PC-3 (cell line): ENCODE results near the gene TAS2R19. TPM values are rescaled to one million over a fixed set of nuclear protein-coding genes. Genes with fewer than 3 reads are reported as not detected.
"Not testable (repeated sequence)": the region's sequence is repeated elsewhere in the genome, so short reads cannot be mapped to it uniquely, and the experiment has no call there.

Experiments used
- ATAC-seq: fragments of 200-7000 bp; cut with Tn5 transposase; 2 replicates; pipeline ENCODE4 v1.9.1; 2020; ENCODE audit warnings: mild to moderate bottlenecking, moderate library complexity
- BruUV-seq: library from RNA; stranded (reverse); fragments of 400-500 nt; replicated peaks from 2 replicates; lab custom pipeline; 2021; lab: Mats Ljungman, UMichigan
- CTCF ChIA-PET: fragments of 300-600 bp; sonication (Branson Sonifier 250); formaldehyde crosslinking; loops from one replicate; lab custom pipeline; 2022; ENCODE audit warnings: antibody characterized with exemption; lab: Charles Lee
- POLR2A ChIA-PET: fragments of 300-600 bp; sonication (Branson Sonifier 250); formaldehyde crosslinking; loops from one replicate; lab custom pipeline; 2022; ENCODE audit warnings: antibody characterized with exemption; ENCODE audit not compliant: unreplicated experiment; lab: Charles Lee
- DNase-seq: peaks from one replicate; pipeline ENCODE4 v3.0.0-alpha.2; 2015
- H2AFZ ChIP-seq: fragments of 300-600 bp; sonication (generic); 2 replicates; pipeline ENCODE4 v1.6.0; 2016; ENCODE audit warnings: antibody characterized with exemption, low read length
- H3F3A ChIP-seq: fragments of 300-600 bp; sonication (generic); one replicate; pipeline ENCODE4 v1.6.0; 2017; ENCODE audit warnings: antibody characterized with exemption, low read length, control low read depth, mild to moderate bottlenecking; ENCODE audit not compliant: unreplicated experiment
- H3K27ac ChIP-seq: fragments of 300-600 bp; sonication (generic); 2 replicates; pipeline ENCODE4 v1.5.1; 2016; ENCODE audit warnings: mild to moderate bottlenecking, low read length
- H3K27me3 ChIP-seq: fragments of 300-600 bp; sonication (generic); 2 replicates; pipeline ENCODE4 v1.6.1; 2016; ENCODE audit warnings: low read length, mixed read lengths
- H3K36me3 ChIP-seq: fragments of 300-600 bp; sonication (generic); 2 replicates; pipeline ENCODE4 v1.6.1; 2016; ENCODE audit warnings: low read depth, mixed run types, low read length, mixed read lengths
- H3K4me1 ChIP-seq: fragments of 300-600 bp; sonication (generic); 2 replicates; pipeline ENCODE4 v1.5.1; 2016; ENCODE audit warnings: low read length; ENCODE audit not compliant: insufficient read depth
- H3K4me2 ChIP-seq: fragments of 300-600 bp; sonication (generic); 2 replicates; pipeline ENCODE4 v1.6.0; 2016; ENCODE audit warnings: low read length
- H3K4me3 ChIP-seq: fragments of 300-600 bp; sonication (generic); 2 replicates; pipeline ENCODE4 v1.5.1; 2016; ENCODE audit warnings: mild to moderate bottlenecking, low read length, mixed read lengths
- H3K79me2 ChIP-seq: fragments of 300-600 bp; sonication (generic); 2 replicates; pipeline ENCODE4 v1.6.1; 2017; ENCODE audit warnings: low read length, mixed read lengths
- H3K9ac ChIP-seq: fragments of 300-600 bp; sonication (generic); 2 replicates; pipeline ENCODE4 v1.6.0; 2016; ENCODE audit warnings: mild to moderate bottlenecking, low read length
- H3K9me2 ChIP-seq: fragments of 300-600 bp; sonication (generic); replicated peaks from 2 replicates; pipeline ENCODE4 v1.6.1; 2016; ENCODE audit warnings: mixed run types, low read length, mixed read lengths
- H3K9me3 ChIP-seq: fragments of 300-600 bp; sonication (generic); 2 replicates; pipeline ENCODE4 v1.6.1; 2016; ENCODE audit warnings: low read length, mixed read lengths
- H4K20me1 ChIP-seq: fragments of 300-600 bp; sonication (generic); 2 replicates; pipeline ENCODE4 v1.6.1; 2016; ENCODE audit warnings: low read length, mixed read lengths
- CTCF ChIP-seq: fragments of 300-600 bp; sonication (generic); conservative IDR thresholded peaks from 2 replicates; pipeline ENCODE4 v1.5.1; 2017; ENCODE audit warnings: antibody characterized with exemption, low read depth, mild to moderate bottlenecking, low read length
- EZH2 ChIP-seq: fragments of 300-600 bp; sonication (generic); IDR thresholded peaks from one replicate; pipeline ENCODE4 v1.6.1; 2017; ENCODE audit warnings: antibody characterized with exemption, mild to moderate bottlenecking, low read length; ENCODE audit not compliant: unreplicated experiment
- EZH2phosphoT487 ChIP-seq: fragments of 300-600 bp; sonication (generic); IDR thresholded peaks from 2 replicates; pipeline ENCODE4 v1.6.1; 2018; ENCODE audit warnings: mild to moderate bottlenecking, antibody characterized with exemption, low read length, borderline replicate concordance
- intact Hi-C: fragments of 100-400 bp; cut with micrococcal nuclease; formaldehyde crosslinking; loops from 2 replicates; pipeline ENCODE4 v1.9.0; 2023
- total RNA-seq: library from RNA; depleted of rRNA; stranded (reverse); fragments of >200 nt; gene quantifications from 2 replicates; pipeline ENCODE4 v1.2.3, GENCODE V29; 2014

TAS2R19 gene
- total RNA-seq, 1 experiment from 2014 or later = not detected

GRCh38 chr12:11059784-11060183 lies 37.4 kb upstream of the TAS2R19 start:
- CTCF ChIA-PET = no interaction called here
- Histone ChIP-seq H4K20me1 (no peaks in the 10 kb centered on the region), H2AFZ (no peak overlapping the region), H3K79me2 (no peaks in the 10 kb centered on the region), H3K9me3 (no peaks in the 10 kb centered on the region), H3K4me1 (no peaks in the 10 kb centered on the region), H3K36me3 (no peaks in the 10 kb centered on the region), H3K9ac (no peak overlapping the region), H3K9me2 (no peaks in the 10 kb centered on the region), H3K4me3 (no peak overlapping the region), H3F3A (no peaks in the 10 kb centered on the region), H3K27me3 (no peaks in the 10 kb centered on the region), H3K27ac (no peak overlapping the region), H3K4me2 (no peak overlapping the region)
- no TSS peak for BruUV-seq
- ATAC-seq = no peak
- POLR2A ChIA-PET = no interaction called here
- no peak for TF ChIP-seq EZH2
- TF ChIP-seq EZH2phosphoT487 = no peak
- TF ChIP-seq CTCF = no peak
- no peak for DNase-seq
- intact Hi-C loops = no loop called here

- H3F3A ChIP-seq = no peaks in the 10 kb centered on the region
- no TSS peak for BruUV-seq
- H4K20me1 ChIP-seq = no peaks in the 10 kb centered on the region
- H3K9me2 ChIP-seq = no peaks in the 10 kb centered on the region
- POLR2A ChIA-PET = no interaction called here
- H3K9ac ChIP-seq = no peak overlapping the region
- TF ChIP-seq EZH2phosphoT487 (no peak), EZH2 (no peak), CTCF (no peak)
- H3K79me2 ChIP-seq = no peaks in the 10 kb centered on the region
- no peaks in the 10 kb centered on the region for H3K9me3 ChIP-seq
- ATAC-seq (no peak), DNase-seq (no peak)
- no peak overlapping the region for H3K27ac ChIP-seq
- no peaks in the 10 kb centered on the region for H3K27me3 ChIP-seq
- intact Hi-C loops = no loop called here
- no peak overlapping the region for H3K4me3 ChIP-seq
- H2AFZ ChIP-seq = no peak overlapping the region
- CTCF ChIA-PET = no interaction called here
- H3K4me1 ChIP-seq = no peaks in the 10 kb centered on the region
- no peak overlapping the region for H3K4me2 ChIP-seq
- no peaks in the 10 kb centered on the region for H3K36me3 ChIP-seq
These were observed 36.6 kb upstream of the TAS2R19 start for GRCh38 chr12:11059041-11059440.

DNA sequence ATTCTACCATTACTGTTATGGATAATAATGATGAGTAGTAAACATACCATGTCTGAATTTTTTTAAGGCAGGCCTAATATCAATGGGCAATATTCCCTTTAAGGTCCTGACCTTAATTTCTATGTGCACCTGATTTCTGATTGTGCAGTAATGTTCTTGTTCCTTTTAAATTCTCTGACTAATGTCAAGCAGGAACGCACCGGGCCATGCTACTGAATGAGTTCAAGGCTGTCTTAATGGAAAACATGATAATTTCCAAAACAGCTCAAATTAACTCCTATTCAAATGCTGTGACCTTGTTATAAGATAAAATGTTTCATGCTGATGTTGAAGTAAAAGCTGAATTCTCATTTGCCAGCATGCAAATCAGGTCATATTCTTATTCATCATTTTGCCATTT lies 32.9 kb upstream of the TAS2R19 start:
- Histone ChIP-seq H3K4me3 (no peak overlapping the region), H3K79me2 (no peaks in the 10 kb centered on the region), H3K27me3 (no peaks in the 10 kb centered on the region), H3K9me2 (no peaks in the 10 kb centered on the region), H3K27ac (no peak overlapping the region), H3K9me3 (no peaks in the 10 kb centered on the region), H3K9ac (no peak overlapping the region), H3K4me2 (no peak overlapping the region), H3K4me1 (no peaks in the 10 kb centered on the region), H2AFZ (no peak overlapping the region), H3F3A (no peaks in the 10 kb centered on the region), H3K36me3 (peaks cover 5% of the 10 kb centered on the region; the same call in 1 of the 2 replicates), H4K20me1 (no peaks in the 10 kb centered on the region)
- TF ChIP-seq EZH2phosphoT487 (no peak), EZH2 (no peak), CTCF (no peak)
- ChIA-PET POLR2A (no interaction called here), CTCF (no interaction called here)
- no peak for DNase-seq
- BruUV-seq = no TSS peak
- intact Hi-C loops = no loop called here
- ATAC-seq = no peak

GRCh38 chr12:11049806-11050531 lies 27.5 kb upstream of the TAS2R19 start:
- H3K4me3 ChIP-seq, CTCF ChIA-PET, POLR2A ChIA-PET, H4K20me1 ChIP-seq, BruUV-seq, H3K4me1 ChIP-seq, intact Hi-C loops, H3K9me3 ChIP-seq, H3K9ac ChIP-seq, H2AFZ ChIP-seq, H3K4me2 ChIP-seq, H3K36me3 ChIP-seq, H3K27ac ChIP-seq, DNase-seq, H3K9me2 ChIP-seq, H3F3A ChIP-seq, ATAC-seq, H3K79me2 ChIP-seq, H3K27me3 ChIP-seq: not testable (repeated sequence)
